Colonic mucosa (tissue), 4 donors: Measurements from ENCODE around the gene GMPR. TPM values are rescaled to one million over a fixed set of nuclear protein-coding genes. Genes with fewer than 3 reads are reported as not detected.

Experiments used
- DNase-seq: peaks from one replicate; pipeline ENCODE4 v3.0.0-alpha.2; 2020
- H3K27ac ChIP-seq: fragments of 200-600 bp; one replicate; pipeline ENCODE4 v1.8.0; 2021
- H3K27me3 ChIP-seq: fragments of 200-600 bp; one replicate; pipeline ENCODE4 v1.8.0; 2021
- H3K36me3 ChIP-seq: fragments of 200-600 bp; one replicate; pipeline ENCODE4 v1.8.0; 2021
- H3K4me1 ChIP-seq: fragments of 200-600 bp; one replicate; pipeline ENCODE4 v1.8.0; 2021; ENCODE audit warnings: mild to moderate bottlenecking
- H3K4me3 ChIP-seq: fragments of 200-600 bp; one replicate; pipeline ENCODE4 v1.8.0; 2021
- H3K9ac ChIP-seq, 2 donors: one replicate each; pipeline ENCODE4 v1.7.0; 2013; ENCODE audit warnings: control low read depth in 2 of 2, low read depth in 2 of 2, low read length in 2 of 2
- H3K9me3 ChIP-seq: fragments of 200-600 bp; one replicate; pipeline ENCODE4 v1.8.0; 2021
- intact Hi-C: fragments of 100-400 bp; cut with DNase I; formaldehyde crosslinking; loops from one replicate; pipeline ENCODE4 v1.14.1; 2022
- total RNA-seq, 2 donors: library from RNA; stranded (reverse); fragmentation: NEBNext Ultra II Directional in 1 of 2; extraction: Animal tissue kit (Norgen Biotek cat#: 25700) in 1 of 2; gene quantifications; one replicate each; pipeline ENCODE4 v1.2.1, GENCODE V29; 2021
- TF ChIP-seq, protein P1 (sequence below): fragments of 200-600 bp; IDR thresholded peaks from one replicate; pipeline ENCODE4 v1.8.0; 2022; ENCODE audit warnings: antibody characterized with exemption, mild to moderate bottlenecking
- donor health status: healthy.
- donor health status: DM: no; HTN: no; CAD: no.
- donor health status: DM: no; HTN: no; CAD: no.

Gene GMPR
- total RNA-seq, 2 donors from 2014 or later, result 3.4 to 4.7 TPM

- H3K27ac ChIP-seq, result no peak overlapping the region
- H3K36me3 ChIP-seq, result no peaks in the 10 kb centered on the region
- no peak for DNase-seq
- no peaks in the 10 kb centered on the region for H3K4me1 ChIP-seq
- H3K27me3 ChIP-seq, result no peaks in the 10 kb centered on the region
- H3K9me3 ChIP-seq, result no peaks in the 10 kb centered on the region
- intact Hi-C loops, result no loop called here
- no peak overlapping the region for H3K4me3 ChIP-seq
- TF ChIP-seq, protein P1, sequence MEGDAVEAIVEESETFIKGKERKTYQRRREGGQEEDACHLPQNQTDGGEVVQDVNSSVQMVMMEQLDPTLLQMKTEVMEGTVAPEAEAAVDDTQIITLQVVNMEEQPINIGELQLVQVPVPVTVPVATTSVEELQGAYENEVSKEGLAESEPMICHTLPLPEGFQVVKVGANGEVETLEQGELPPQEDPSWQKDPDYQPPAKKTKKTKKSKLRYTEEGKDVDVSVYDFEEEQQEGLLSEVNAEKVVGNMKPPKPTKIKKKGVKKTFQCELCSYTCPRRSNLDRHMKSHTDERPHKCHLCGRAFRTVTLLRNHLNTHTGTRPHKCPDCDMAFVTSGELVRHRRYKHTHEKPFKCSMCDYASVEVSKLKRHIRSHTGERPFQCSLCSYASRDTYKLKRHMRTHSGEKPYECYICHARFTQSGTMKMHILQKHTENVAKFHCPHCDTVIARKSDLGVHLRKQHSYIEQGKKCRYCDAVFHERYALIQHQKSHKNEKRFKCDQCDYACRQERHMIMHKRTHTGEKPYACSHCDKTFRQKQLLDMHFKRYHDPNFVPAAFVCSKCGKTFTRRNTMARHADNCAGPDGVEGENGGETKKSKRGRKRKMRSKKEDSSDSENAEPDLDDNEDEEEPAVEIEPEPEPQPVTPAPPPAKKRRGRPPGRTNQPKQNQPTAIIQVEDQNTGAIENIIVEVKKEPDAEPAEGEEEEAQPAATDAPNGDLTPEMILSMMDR, result no peak
- H3K9ac ChIP-seq, result no peak overlapping the region
Measured at GRCh38 chr6:16278048-16278724, 39.8 kb downstream of the GMPR start.

GRCh38 chr6:16278750-16279149 is 40.4 kb downstream of the GMPR start:
- intact Hi-C loops, result no loop called here
- DNase-seq, result no peak
- H3K27ac ChIP-seq, result no peak overlapping the region
- H3K36me3 ChIP-seq, result no peaks in the 10 kb centered on the region
- no peaks in the 10 kb centered on the region for H3K9me3 ChIP-seq
- H3K4me1 ChIP-seq, result no peaks in the 10 kb centered on the region
- H3K9ac ChIP-seq, result no peak overlapping the region
- TF ChIP-seq, protein P1, result no peak
- H3K4me3 ChIP-seq, result no peak overlapping the region
- H3K27me3 ChIP-seq, result no peaks in the 10 kb centered on the region

DNA sequence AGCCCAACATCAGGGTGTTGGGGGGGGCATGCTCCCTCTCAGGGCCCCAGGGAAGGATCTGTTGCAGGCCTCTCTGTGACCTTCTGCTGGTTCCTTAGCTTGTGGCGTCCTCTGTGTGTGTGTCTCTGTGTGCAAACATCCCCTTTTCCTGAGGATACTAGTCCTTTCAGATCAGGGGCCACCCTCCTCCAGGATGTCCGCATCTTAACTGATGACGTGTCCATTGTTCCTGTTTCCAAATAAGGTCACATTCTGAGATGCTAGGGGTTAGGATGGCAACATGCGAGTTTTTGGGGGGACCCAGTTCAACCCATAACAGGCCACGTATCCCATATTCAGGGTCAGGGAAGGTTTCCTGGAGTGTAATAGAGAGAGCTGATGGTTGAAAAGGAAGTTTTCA is 40.9 kb downstream of the GMPR start:
- Histone ChIP-seq H3K27ac (no peak overlapping the region), H3K9me3 (no peaks in the 10 kb centered on the region), H3K27me3 (no peaks in the 10 kb centered on the region), H3K4me3 (no peak overlapping the region), H3K36me3 (no peaks in the 10 kb centered on the region), H3K4me1 (no peaks in the 10 kb centered on the region), H3K9ac (no peak overlapping the region)
- intact Hi-C loops, result no loop called here
- no peak for DNase-seq
- TF ChIP-seq, protein P1, result no peak

DNA sequence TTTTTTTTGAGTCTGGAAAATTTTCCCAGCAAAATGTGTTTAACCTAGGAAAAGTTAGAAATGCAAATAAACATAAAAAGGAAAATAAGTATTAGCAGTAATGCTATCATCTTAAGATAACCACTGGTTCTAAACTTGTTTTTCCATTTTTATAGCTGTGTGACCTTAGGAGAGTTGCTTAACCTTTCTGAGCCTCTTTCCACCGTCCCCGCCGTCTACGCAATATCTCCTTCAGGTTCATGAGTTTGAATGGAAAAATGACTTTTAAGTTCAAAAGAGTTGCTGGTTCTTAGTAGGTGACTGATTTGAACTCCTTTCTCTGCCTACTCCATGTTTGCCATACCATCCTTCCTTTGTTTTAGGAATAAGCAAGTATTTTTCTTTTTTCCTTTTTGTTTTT is 44.0 kb downstream of the GMPR start:
- Histone ChIP-seq H3K9me3 (no peaks in the 10 kb centered on the region), H3K36me3 (no peaks in the 10 kb centered on the region), H3K27ac (no peak overlapping the region), H3K27me3 (no peaks in the 10 kb centered on the region), H3K9ac (no peak overlapping the region), H3K4me3 (no peak overlapping the region), H3K4me1 (no peaks in the 10 kb centered on the region)
- no peak for DNase-seq
- TF ChIP-seq, protein P1, result no peak
- intact Hi-C loops, result no loop called here

- intact Hi-C loops, result no loop called here
- TF ChIP-seq, protein P1, result no peak
- no peak overlapping the region for H3K9ac ChIP-seq
- H3K27me3 ChIP-seq, result no peaks in the 10 kb centered on the region
- H3K27ac ChIP-seq, result no peak overlapping the region
- no peak for DNase-seq
- H3K4me3 ChIP-seq, result no peak overlapping the region
- H3K4me1 ChIP-seq, result no peaks in the 10 kb centered on the region
- no peaks in the 10 kb centered on the region for H3K36me3 ChIP-seq
- no peaks in the 10 kb centered on the region for H3K9me3 ChIP-seq
Measured at GRCh38 chr6:16284472-16284871, 46.1 kb downstream of the GMPR start.
